C4-2B (cell line): ENCODE measurements around the gene TTC22.

Source experiments
- H3K27ac ChIP-seq: fragments of 450-650 bp; 2 replicates; pipeline ENCODE4 v1.5.1; 2017
- CTCF ChIP-seq: fragments of 450-650 bp; conservative IDR thresholded peaks from 2 replicates; pipeline ENCODE4 v1.5.1; 2017; ENCODE audit warnings: mild to moderate bottlenecking
- ZFX ChIP-seq: fragments of 450-650 bp; IDR thresholded peaks from 2 replicates; pipeline ENCODE4 v1.6.1; 2017

The TTC22 gene

GRCh38 chr1:54815086-54815876 lies 14.2 kb upstream of the TTC22 start:
- TF ChIP-seq CTCF: no peak
- no peak for TF ChIP-seq ZFX
- H3K27ac ChIP-seq: no peak overlapping the region

DNA sequence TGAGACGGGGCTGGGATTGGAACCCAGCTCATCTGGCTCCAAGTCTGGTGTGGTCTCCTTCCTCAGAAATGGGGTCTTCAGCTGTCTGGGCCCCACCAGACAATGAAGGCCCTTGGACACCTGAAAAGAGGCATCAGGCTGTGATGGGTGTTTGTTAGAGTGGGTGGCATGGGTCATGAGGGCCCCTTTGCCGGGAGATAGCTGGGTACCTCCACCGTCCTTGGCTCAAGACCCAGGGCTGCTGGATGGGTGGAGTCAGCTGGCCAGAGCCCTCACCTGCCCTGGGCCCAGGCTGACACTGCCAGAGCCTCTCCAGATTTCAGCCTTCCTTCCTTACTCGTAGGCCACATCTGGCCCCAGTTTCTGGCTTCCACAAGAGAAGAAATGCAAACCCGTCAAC lies 13.4 kb upstream of the TTC22 start:
- no peak overlapping the region for H3K27ac ChIP-seq
- TF ChIP-seq ZFX (no peak), CTCF (no peak)

DNA sequence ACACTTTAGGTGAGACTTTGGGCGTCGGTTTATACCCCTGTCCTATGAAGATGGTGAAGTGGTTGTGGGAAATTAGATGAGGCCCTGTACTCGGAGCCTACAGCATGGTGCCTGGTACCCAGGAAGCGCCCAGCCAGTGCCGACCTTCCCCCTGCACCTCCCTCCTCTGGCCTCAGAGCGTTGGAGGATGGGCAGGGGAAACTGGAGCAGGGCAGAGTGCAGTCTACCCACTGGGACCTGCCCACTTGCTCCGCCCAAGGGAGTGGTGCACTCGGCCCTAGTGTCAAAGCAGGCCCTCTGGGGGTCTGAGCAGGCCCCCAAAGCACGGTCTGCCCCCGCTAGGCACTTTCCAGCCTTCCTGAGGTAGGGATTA lies 13.0 kb upstream of the TTC22 start:
- no peak for TF ChIP-seq ZFX
- TF ChIP-seq CTCF: no peak
- H3K27ac ChIP-seq: no peak overlapping the region

DNA sequence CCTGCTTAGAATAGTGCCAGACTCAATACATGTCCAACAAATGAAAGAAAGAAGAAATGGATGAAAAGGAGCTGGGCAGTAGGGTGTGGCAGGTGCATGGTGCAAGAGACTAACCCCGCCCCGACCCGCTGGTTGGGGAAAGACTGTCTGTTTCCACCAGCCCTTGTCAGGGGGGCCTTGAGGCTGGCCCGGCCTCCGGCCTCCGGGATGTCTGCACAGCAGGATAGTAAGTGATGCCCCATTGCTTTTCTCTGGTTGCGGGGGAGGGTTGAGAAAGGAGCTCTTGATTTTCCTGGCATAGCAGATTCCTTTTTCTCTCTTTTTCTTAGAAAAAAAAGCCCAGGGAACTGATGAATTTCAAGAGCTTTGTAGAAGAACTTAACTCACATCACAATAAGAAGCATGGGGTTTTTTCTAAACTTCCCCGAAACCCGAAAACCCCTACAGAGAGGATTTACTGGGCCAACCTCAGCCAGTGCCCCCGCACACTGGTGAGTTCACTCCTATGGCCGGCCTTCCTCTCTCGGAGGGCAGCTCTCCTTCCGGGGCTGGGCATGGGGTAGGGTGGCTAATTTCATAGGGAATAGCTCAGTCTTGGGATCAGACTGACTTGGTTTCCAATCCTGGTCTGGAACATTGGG lies 12.5 kb upstream of the TTC22 start:
- TF ChIP-seq CTCF: no peak
- TF ChIP-seq ZFX: no peak
- H3K27ac ChIP-seq: no peak overlapping the region

GRCh38 chr1:54812801-54813484 lies 11.8 kb upstream of the TTC22 start:
- no peak for TF ChIP-seq CTCF
- TF ChIP-seq ZFX: no peak
- no peak overlapping the region for H3K27ac ChIP-seq

DNA sequence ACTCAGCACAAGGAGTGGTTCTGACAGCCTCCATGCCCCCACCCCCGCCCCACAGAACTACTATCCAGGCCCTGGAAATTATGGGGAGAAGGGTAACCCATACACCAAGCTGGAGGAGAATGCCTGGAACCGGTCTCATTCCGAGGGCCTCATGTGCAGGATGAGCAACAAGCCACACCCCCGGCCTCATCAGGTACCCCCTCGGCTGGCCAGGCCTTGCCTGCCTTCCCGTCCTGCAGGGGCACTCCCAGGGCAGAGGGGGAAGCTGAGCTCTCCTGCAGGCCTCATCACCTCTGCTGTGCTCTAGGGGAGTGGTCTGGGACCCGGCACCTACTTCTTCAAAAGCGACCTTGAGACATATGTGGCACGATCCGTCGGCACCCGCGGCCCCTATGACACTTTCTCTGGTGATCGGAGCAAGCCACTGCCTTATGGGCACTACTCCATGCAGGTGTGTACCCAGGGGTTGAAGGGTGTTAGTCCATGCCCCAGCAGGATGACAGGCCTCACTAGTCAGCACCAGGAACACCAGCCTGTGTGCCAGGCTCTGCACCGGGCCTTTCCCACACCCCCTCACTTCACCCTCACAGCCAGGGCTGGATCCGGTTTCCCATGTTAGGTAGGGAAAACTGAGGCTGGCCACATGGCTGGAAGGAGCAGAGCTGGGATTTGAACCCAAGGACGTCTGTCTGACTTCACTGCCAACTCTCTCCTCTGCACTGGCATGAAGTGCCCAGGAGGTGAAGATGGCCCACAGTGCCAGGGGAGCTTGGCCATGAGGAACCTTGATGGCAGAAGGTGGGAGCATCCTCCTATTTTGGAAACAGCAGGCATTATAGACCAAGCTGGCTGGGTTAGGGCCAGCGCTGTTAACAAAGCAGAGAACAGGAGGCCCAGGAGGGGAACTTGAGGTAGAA lies 10.9 kb upstream of the TTC22 start:
- TF ChIP-seq CTCF: no peak

More for the DNA sequence above, 10.9 kb upstream of the TTC22 start:
- H3K27ac ChIP-seq: no peak overlapping the region
